Skeletal muscle tissue (tissue), 4 donors: Measurements from ENCODE around the gene NLK. TPM values are rescaled to one million over a fixed set of nuclear protein-coding genes. Genes with fewer than 3 reads are reported as not detected.

Source experiments
- H3K27ac ChIP-seq: one replicate; pipeline ENCODE4 v1.7.0; 2013; ENCODE audit warnings: mild to moderate bottlenecking, low read depth, low read length, inconsistent platforms
- H3K27me3 ChIP-seq, 3 donors: one replicate each; pipeline ENCODE4 v1.7.0; 2013; ENCODE audit warnings: low read length in 3 of 3; ENCODE audit not compliant: control insufficient read depth in 3 of 3, insufficient read depth in 3 of 3
- H3K36me3 ChIP-seq, 3 donors: one replicate each; pipeline ENCODE4 v1.7.0; 2013; ENCODE audit warnings: low read length in 3 of 3; ENCODE audit not compliant: control insufficient read depth in 3 of 3, insufficient read depth in 3 of 3
- H3K4me1 ChIP-seq, 3 donors: one replicate each; pipeline ENCODE4 v1.7.0; 2013; ENCODE audit warnings: low read length in 3 of 3, mild to moderate bottlenecking in 3 of 3; ENCODE audit not compliant: control insufficient read depth in 3 of 3, insufficient read depth in 3 of 3
- H3K4me3 ChIP-seq, 3 donors: one replicate each; pipeline ENCODE4 v1.7.0; 2013; ENCODE audit warnings: low read length in 3 of 3
- H3K9ac ChIP-seq, 3 donors: one replicate each; pipeline ENCODE4 v1.7.0; 2013; ENCODE audit warnings: low read length in 3 of 3, mild to moderate bottlenecking in 3 of 3, moderate library complexity in 2 of 3, low read depth in 1 of 3
- H3K9me3 ChIP-seq, 3 donors: one replicate each; pipeline ENCODE4 v1.7.0; 2013; ENCODE audit warnings: low read length in 3 of 3; ENCODE audit not compliant: control insufficient read depth in 3 of 3
- total RNA-seq: library from RNA; depleted of rRNA; stranded (reverse); fragments of >200 nt; gene quantifications from one replicate; pipeline ENCODE4 v1.2.3, GENCODE V29; 2014
- donor health status: Osteomylitis.

The NLK gene
- total RNA-seq: 14.6 TPM

DNA sequence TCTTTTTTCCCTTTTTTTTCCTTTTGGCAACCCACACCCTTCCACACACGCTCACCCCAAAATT, at the start of gene NLK:
TSS of gene NLK (plus strand) at position 21 of the 64 bp plus-strand sequence. CDS start 197 bp downstream, outside the sequence.
- peak within 1 kb of the TSS; percentile 69 for H3K27ac ChIP-seq
- H3K36me3 ChIP-seq: peaks cover 0 to 3% (median 0%) of the 10 kb centered on the region in 3 donors
- peak within 1 kb of the TSS; percentile 80 to 81 (median 80) for H3K4me3 ChIP-seq
- no peaks in the 10 kb centered on the region for H3K9me3 ChIP-seq
- no peaks in the 10 kb centered on the region for H3K27me3 ChIP-seq
- peak within 1 kb of the TSS; percentile 80 to 85 (median 83) for H3K9ac ChIP-seq
- peaks cover 9 to 22% (median 12%) of the 10 kb centered on the region in 3 donors for H3K4me1 ChIP-seq

DNA sequence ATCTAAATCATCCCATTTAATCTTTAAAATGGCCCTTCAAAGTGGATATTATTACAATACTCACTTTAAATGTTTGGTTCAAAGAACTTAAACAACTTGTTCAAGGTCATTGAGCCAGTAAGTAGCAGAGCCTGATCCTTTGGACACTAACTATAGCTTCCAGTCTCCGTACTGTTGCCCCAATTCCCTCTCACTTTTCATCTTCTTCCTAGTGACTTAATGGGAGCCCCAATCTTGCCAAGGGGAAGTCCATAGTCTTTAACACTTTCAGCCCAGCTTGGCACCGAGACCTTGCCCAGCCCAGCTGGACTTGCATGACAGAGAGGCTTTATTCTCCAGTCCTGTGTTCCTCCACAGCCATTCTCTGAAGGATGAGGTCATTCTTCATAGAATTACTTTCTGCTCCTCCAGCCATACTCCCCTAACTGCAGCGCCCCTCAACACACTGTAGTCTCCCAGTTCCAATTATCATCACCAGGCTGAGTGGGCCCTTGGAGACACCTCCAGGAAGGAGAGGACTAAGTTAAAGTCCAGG, 49.2 kb upstream of the NLK start:
- no peaks in the 10 kb centered on the region for H3K36me3 ChIP-seq
- no peaks in the 10 kb centered on the region for H3K9me3 ChIP-seq
- no peak overlapping the region for H3K27ac ChIP-seq
- H3K27me3 ChIP-seq: no peaks in the 10 kb centered on the region
- H3K4me1 ChIP-seq: no peaks in the 10 kb centered on the region
- no peak overlapping the region for H3K9ac ChIP-seq
- no peak overlapping the region for H3K4me3 ChIP-seq

DNA sequence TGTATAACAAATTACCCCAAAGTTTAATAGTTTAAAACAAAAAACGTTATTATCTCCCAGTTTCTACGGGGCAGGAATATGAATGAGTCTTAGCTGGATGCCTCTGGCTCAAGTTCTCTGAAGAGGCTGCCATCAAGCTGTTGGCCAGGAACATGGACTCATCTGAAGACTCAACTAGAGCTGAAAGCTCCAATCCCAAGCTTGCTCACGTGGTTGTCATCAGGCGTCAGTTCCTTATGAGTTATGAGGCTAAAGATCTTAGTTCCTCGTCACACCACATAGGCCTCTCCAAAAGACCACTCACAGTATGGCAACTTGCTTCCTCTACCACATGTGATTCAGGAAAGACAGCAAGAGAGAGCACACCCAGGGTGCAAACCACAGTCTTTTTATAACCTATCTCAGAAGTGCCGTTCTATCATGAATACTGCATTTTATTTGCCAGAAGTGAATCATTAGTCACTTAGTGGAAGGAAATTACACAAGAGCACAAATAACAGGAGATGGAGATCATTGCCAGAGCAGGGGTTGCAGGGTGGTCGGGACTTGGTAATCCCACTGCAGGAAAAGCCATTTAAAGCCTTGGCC, 48.7 kb upstream of the NLK start:
- Histone ChIP-seq H3K4me3 (no peak overlapping the region), H3K9ac (no peak overlapping the region), H3K4me1 (no peaks in the 10 kb centered on the region), H3K9me3 (no peaks in the 10 kb centered on the region), H3K27me3 (no peaks in the 10 kb centered on the region), H3K27ac (no peak overlapping the region), H3K36me3 (no peaks in the 10 kb centered on the region)

DNA sequence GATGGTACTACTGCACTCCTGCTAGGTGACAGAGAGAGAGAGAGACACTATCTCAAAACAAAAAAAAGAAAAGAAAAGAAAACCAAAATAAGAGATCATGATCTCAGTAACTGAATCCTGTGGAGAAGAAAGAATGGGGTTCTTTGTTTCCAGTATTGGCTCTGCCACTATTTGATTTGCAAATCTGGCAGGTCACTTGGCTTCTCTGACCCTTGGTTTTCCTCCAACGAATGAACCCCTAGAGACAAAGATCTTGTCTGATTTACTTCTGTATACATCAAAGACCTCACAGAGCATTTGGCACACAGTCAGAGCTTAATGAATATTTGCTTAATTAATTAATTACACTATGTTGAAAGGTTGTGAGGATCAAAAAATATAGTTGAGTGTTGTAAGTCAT, 47.9 kb upstream of the NLK start:
- H3K9me3 ChIP-seq: no peaks in the 10 kb centered on the region
- H3K36me3 ChIP-seq: no peaks in the 10 kb centered on the region
- no peak overlapping the region for H3K27ac ChIP-seq
- no peak overlapping the region for H3K9ac ChIP-seq
- H3K27me3 ChIP-seq: no peaks in the 10 kb centered on the region
- H3K4me3 ChIP-seq: no peak overlapping the region
- no peaks in the 10 kb centered on the region for H3K4me1 ChIP-seq

DNA sequence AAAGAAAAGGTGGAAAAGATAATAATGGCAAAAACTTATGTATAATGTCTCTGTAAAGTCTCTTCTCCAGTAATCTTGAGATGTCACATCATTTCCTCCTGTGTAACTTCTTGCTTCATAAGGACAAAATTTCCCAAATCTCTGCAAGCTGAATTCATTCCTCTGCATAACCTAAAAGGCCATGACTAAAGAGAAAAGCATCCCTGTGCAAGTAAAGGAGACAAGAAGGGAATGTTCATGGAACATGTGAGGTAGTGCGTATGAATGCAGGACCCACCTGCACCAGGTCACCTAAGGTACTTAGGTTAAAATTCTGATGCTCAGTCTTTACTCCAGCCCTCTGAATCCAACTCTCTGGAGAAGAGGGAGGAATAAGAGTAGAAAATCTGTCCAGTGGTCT, 46.9 kb upstream of the NLK start:
- Histone ChIP-seq H3K27ac (no peak overlapping the region), H3K4me3 (no peak overlapping the region), H3K9me3 (no peaks in the 10 kb centered on the region), H3K4me1 (no peaks in the 10 kb centered on the region), H3K36me3 (no peaks in the 10 kb centered on the region), H3K9ac (no peak overlapping the region), H3K27me3 (no peaks in the 10 kb centered on the region)

DNA sequence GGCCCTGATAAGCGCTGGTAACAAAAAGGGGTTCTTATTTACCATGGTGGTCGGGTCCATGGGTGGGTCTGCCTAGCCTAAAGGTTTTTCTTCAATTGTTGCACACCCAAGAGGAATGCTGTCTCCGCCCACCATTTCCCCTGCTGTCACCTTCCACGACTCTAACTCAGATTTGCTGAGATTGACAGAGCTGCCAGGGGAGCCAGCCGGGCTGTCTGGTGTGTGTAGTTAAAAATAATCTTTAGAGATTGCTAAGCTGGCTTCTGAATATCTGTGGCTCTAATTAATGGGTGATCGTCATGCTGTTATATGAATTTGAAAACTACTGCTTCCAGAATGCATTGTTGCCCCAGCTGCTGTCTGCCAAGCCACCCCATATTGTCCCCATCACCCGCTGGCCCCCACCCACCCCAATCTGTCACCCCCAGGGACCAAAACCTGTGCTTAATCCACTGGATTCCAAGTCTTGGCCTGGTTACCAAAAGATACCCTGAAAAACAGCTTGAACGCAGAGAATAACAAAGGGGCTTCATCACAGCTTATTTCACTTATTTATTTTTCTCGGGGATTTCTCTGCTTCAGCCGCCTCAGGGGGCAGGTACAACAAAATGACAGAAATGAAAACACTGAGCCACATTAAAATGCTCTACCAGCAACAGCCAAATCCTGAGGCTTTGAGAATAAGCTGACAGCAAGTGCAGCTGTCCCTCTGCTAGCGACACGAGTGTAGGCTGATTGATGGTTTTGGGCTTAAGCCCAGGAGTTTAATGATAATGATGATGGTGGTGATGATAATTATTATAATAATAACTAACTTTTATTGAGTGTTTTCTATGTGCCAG, 46.1 kb upstream of the NLK start:
- Histone ChIP-seq H3K4me3 (no peak overlapping the region), H3K4me1 (no peaks in the 10 kb centered on the region), H3K9me3 (no peaks in the 10 kb centered on the region), H3K27me3 (no peaks in the 10 kb centered on the region), H3K9ac (no peak overlapping the region), H3K27ac (no peak overlapping the region), H3K36me3 (no peaks in the 10 kb centered on the region)

DNA sequence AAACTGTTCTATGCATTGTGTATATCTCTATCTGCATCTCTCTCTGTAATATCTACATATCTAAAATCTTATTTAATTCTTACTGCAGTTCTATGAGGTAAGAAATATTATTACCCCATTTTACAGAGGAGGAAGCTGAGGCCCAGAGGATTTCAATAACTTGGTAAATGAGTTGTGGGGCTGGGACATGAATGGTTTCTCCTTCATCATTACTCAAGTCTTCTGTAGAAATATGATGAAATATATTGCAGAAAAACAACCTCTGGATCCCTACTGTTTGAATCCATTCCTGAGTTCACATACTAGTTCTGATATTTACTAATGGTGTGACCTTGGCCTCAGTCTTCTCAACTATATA, 45.5 kb upstream of the NLK start:
- Histone ChIP-seq H3K4me1 (no peaks in the 10 kb centered on the region), H3K4me3 (no peak overlapping the region), H3K9ac (no peak overlapping the region), H3K36me3 (no peaks in the 10 kb centered on the region), H3K9me3 (no peaks in the 10 kb centered on the region), H3K27me3 (no peaks in the 10 kb centered on the region), H3K27ac (no peak overlapping the region)

DNA sequence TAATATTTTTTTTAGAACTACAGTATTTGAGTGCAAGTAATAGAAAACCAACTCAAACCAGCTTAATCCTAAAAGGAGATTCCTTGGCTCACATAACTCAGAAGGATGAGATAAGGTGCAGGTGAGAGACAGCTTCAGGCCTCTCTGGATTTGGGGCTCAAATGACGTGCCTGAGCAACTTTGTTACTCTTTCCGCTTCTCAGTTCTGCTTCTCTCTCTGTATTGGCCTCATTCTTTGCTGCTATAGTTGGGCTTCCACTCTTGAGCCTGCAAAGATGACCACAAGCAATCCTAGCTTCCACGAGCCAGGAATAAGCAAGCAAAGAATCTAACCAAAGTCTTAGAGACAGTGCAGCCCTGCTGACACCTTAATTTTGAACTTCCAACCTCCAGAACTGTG, 45.0 kb upstream of the NLK start:
- H3K27me3 ChIP-seq: no peaks in the 10 kb centered on the region
- H3K4me3 ChIP-seq: no peak overlapping the region
- H3K27ac ChIP-seq: no peak overlapping the region
- no peaks in the 10 kb centered on the region for H3K4me1 ChIP-seq
- H3K9ac ChIP-seq: no peak overlapping the region
- H3K9me3 ChIP-seq: no peaks in the 10 kb centered on the region
- no peaks in the 10 kb centered on the region for H3K36me3 ChIP-seq

DNA sequence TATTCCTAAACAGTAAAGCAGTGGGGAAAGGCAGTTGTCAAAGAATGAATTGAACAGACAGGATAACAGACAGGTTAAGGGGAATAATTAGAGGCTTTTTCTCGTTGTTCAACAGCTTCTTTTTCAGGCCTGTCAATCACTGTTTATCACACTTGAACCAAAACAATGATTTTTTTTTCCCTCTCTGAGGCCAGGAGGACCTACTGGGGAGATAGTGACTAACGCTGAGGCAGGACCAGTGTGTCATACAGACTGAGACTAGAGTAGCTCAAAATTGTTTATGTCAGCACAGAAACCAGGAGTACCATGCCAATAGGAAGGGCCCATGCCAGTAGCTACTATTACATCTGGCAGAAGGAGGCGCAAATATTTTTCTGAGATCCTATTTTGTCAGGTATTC, 41.3 kb upstream of the NLK start:
- no peaks in the 10 kb centered on the region for H3K36me3 ChIP-seq
- no peak overlapping the region for H3K4me3 ChIP-seq
- H3K9ac ChIP-seq: no peak overlapping the region
- no peak overlapping the region for H3K27ac ChIP-seq
- no peaks in the 10 kb centered on the region for H3K9me3 ChIP-seq
- no peaks in the 10 kb centered on the region for H3K27me3 ChIP-seq
- no peaks in the 10 kb centered on the region for H3K4me1 ChIP-seq

DNA sequence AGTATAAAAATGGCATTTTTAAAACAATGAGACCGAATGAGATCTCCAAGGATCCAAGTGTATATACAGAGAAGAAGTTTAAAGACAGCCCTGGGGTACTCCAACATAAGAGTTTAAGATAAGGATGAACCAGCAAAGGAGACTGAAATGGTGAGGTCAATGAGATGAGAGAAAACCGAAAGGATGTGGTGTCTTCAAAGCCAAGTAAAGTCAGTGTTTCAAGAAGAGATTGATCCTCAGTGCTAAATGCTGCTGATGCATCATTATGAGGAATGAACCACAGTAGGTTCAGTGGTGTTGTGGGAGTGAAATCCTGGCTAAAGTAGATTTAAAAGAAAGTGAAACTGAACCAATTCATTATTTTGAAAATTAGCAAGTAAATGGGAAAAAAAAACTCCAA, 38.1 kb upstream of the NLK start:
- Histone ChIP-seq H3K9me3 (no peaks in the 10 kb centered on the region), H3K36me3 (no peaks in the 10 kb centered on the region), H3K27me3 (no peaks in the 10 kb centered on the region), H3K4me1 (no peaks in the 10 kb centered on the region), H3K9ac (no peak overlapping the region), H3K4me3 (no peak overlapping the region), H3K27ac (no peak overlapping the region)
